Measurements from ENCODE around the gene NLGN4Y.

NLGN4Y gene

DNA sequence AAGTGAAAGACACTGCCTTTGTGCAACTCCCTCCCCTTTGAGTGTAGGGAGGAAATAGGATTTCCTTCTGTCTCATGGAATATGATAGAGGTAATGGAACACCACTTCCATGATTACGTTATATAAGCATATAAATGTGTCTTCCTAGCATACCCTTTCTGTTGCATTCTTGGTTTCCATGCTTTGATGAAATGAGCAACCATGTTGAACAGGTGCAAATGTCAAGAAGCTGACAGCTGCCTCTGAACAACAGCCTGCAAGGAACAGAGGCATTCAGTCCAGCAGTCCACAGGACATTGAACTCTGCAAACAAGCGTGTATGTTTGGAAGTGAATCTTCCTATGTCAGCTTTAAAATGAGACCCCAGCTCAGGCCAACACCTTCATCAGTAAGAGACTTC lies 117.5 kb downstream of the NLGN4Y start:
- H3K27ac ChIP-seq (ENCODE audit: low read depth, low read length) = no peak overlapping the region
- H3K4me1 ChIP-seq (ENCODE audit: control insufficient read depth in 5 of 5, insufficient read depth in 5 of 5, low read length in 5 of 5) = no peaks in the 10 kb centered on the region
- no peaks in the 10 kb centered on the region for H3K27me3 ChIP-seq (ENCODE audit: control insufficient read depth in 5 of 5, insufficient read depth in 4 of 5, low read length in 5 of 5)
- no peaks in the 10 kb centered on the region for H3K36me3 ChIP-seq (ENCODE audit: control insufficient read depth in 5 of 5, insufficient read depth in 5 of 5, low read length in 5 of 5)
- H3K4me3 ChIP-seq (ENCODE audit: low read depth in 1 of 5, low read length in 5 of 5) = no peak overlapping the region
- no peak overlapping the region for H3K9ac ChIP-seq (ENCODE audit: low read length in 5 of 5)
- H3K9me3 ChIP-seq (ENCODE audit: control insufficient read depth in 5 of 5, low read length in 5 of 5) = no peaks in the 10 kb centered on the region

DNA sequence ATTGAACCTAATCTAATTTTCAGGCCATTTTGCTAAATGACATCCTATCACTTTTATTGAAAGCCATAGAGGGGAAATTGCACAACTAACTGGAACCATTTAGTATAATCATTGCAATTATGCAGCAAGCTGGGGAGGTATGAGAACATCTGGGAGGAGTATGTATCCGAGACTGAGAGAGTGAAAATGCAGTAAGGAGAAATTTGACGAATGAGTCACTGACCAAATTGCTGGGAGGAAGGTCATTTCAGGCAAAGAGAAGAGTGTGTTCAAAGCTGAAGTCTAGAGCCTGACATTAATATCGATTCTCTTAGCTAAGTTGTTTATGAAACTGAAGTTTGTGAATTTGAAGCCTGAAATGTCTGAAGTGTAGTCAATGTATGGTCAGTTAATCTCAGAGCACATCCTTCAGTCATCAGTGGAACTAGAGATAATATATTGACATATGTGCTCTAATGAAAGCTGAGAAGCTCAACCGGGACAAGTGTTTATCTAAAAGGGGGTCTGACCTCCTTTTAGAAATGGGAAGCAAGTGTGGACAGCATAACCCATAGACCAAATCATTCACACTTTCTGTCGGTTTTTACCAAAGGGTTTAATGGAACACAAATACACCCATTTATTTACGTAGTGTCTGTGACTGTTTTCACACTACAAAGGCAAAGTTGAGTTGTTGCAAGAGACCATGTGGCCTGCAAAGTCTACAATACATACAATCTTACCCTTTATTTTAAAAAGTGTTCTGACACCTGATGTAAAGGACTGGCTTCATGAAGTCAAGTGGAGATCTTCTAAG lies 120.0 kb downstream of the NLGN4Y start:
- Histone ChIP-seq H3K9me3 (ENCODE audit: control insufficient read depth in 5 of 5, low read length in 5 of 5) (no peaks in the 10 kb centered on the region), H3K4me3 (ENCODE audit: low read depth in 1 of 5, low read length in 5 of 5) (no peak overlapping the region), H3K36me3 (ENCODE audit: control insufficient read depth in 5 of 5, insufficient read depth in 5 of 5, low read length in 5 of 5) (no peaks in the 10 kb centered on the region), H3K27me3 (ENCODE audit: control insufficient read depth in 5 of 5, insufficient read depth in 4 of 5, low read length in 5 of 5) (no peaks in the 10 kb centered on the region), H3K27ac (ENCODE audit: low read depth, low read length) (no peak overlapping the region), H3K9ac (ENCODE audit: low read length in 5 of 5) (no peak overlapping the region), H3K4me1 (ENCODE audit: control insufficient read depth in 5 of 5, insufficient read depth in 5 of 5, low read length in 5 of 5) (no peaks in the 10 kb centered on the region)

DNA sequence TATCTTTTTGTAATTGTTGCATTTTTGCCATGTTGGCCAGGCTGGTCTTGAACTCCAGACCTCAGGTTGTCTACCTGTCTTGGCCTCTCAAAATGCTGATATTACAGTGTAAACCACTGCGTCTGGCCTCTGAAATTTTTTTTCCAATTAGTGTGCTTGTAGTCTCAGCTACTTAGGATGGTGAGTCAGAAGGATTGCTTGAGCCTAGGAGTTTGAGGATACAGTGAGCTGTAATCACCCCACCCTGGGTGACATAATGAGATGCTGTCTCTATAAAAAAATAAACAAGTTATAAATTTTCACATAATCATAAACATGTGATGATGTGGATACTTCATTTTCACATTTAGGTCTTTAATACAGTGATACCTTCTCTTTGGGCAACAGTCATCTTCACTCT lies 154.9 kb downstream of the NLGN4Y start:
- no peaks in the 10 kb centered on the region for H3K27me3 ChIP-seq (ENCODE audit: control insufficient read depth in 5 of 5, insufficient read depth in 4 of 5, low read length in 5 of 5)
- no peaks in the 10 kb centered on the region for H3K4me1 ChIP-seq (ENCODE audit: control insufficient read depth in 5 of 5, insufficient read depth in 5 of 5, low read length in 5 of 5)

DNA sequence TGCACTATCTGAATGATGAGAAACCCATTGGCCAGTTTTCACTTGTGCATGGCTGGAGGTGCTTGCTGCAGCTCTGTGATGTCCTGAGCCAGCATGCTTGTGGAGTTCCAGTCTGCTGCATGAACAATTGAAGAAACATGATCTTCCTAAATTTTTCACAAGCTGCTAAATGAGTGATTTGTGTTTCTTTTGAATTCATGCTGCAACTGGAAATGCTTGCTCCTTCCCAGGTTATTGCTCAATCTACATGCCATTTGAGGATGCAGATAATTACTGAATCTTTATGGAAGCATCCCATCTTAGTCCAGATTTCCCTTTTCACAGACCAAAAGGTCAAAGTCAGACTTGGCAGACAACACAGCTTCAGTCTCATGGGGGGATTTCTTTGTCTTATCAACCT lies 170.2 kb downstream of the NLGN4Y start:
- Histone ChIP-seq H3K36me3 (ENCODE audit: control insufficient read depth in 5 of 5, insufficient read depth in 5 of 5, low read length in 5 of 5) (no peaks in the 10 kb centered on the region), H3K4me1 (ENCODE audit: control insufficient read depth in 5 of 5, insufficient read depth in 5 of 5, low read length in 5 of 5) (no peaks in the 10 kb centered on the region), H3K9ac (ENCODE audit: low read length in 5 of 5) (no peak overlapping the region), H3K9me3 (ENCODE audit: control insufficient read depth in 5 of 5, low read length in 5 of 5) (no peaks in the 10 kb centered on the region), H3K4me3 (ENCODE audit: low read depth in 1 of 5, low read length in 5 of 5) (no peak overlapping the region), H3K27ac (ENCODE audit: low read depth, low read length) (no peak overlapping the region), H3K27me3 (ENCODE audit: control insufficient read depth in 5 of 5, insufficient read depth in 4 of 5, low read length in 5 of 5) (no peaks in the 10 kb centered on the region)

More for the DNA sequence above, 154.9 kb downstream of the NLGN4Y start:
- Histone ChIP-seq H3K4me3 (ENCODE audit: low read depth in 1 of 5, low read length in 5 of 5) (no peak overlapping the region), H3K27ac (ENCODE audit: low read depth, low read length) (no peak overlapping the region), H3K9ac (ENCODE audit: low read length in 5 of 5) (no peak overlapping the region), H3K9me3 (ENCODE audit: control insufficient read depth in 5 of 5, low read length in 5 of 5) (no peaks in the 10 kb centered on the region), H3K36me3 (ENCODE audit: control insufficient read depth in 5 of 5, insufficient read depth in 5 of 5, low read length in 5 of 5) (no peaks in the 10 kb centered on the region)

DNA sequence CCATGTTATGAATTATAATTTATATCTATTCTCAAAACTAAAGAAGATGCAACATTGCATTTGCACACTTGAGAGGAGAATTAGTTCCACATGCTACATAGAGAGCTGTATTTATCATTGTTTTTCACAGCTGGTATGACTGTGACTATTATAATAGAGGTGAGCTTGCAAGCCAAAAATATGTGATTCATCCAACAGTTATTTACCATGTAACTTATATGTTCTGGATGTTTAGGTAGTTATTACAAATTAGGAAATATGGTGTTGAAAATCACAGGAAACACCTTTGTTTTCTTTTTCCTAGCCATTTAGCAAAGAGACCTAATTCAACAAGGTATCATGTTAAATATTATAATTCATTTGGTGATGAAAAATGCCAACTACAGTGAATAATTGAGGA lies 183.8 kb downstream of the NLGN4Y start:
- no peak overlapping the region for H3K9ac ChIP-seq (ENCODE audit: low read length in 5 of 5)
- no peak overlapping the region for H3K27ac ChIP-seq (ENCODE audit: low read depth, low read length)
- no peaks in the 10 kb centered on the region for H3K36me3 ChIP-seq (ENCODE audit: control insufficient read depth in 5 of 5, insufficient read depth in 5 of 5, low read length in 5 of 5)
- no peaks in the 10 kb centered on the region for H3K4me1 ChIP-seq (ENCODE audit: control insufficient read depth in 5 of 5, insufficient read depth in 5 of 5, low read length in 5 of 5)
- no peaks in the 10 kb centered on the region for H3K27me3 ChIP-seq (ENCODE audit: control insufficient read depth in 5 of 5, insufficient read depth in 4 of 5, low read length in 5 of 5)
- H3K4me3 ChIP-seq (ENCODE audit: low read depth in 1 of 5, low read length in 5 of 5) = no peak overlapping the region
- H3K9me3 ChIP-seq (ENCODE audit: control insufficient read depth in 5 of 5, low read length in 5 of 5) = no peaks in the 10 kb centered on the region

DNA sequence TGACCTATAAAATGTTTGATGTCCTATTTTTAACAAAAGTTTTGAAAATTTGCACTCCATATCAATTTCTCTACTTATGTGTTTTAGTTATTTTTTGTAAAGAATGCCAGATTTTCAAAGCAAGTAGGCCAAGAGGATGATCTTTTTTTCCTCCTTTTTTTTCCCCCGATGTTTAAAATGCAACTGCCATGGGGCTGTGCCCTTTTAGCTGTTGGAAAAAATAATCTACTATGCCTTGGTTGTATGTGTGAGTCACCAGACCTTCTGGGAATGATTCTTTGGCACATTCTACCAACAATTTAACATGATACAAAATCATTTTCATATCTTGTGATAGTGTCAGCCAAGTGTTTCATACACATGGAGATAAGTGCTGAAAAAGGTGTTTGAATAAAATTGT lies 217.3 kb downstream of the NLGN4Y start:
- no peaks in the 10 kb centered on the region for H3K4me1 ChIP-seq (ENCODE audit: control insufficient read depth in 5 of 5, insufficient read depth in 5 of 5, low read length in 5 of 5)
- no peaks in the 10 kb centered on the region for H3K9me3 ChIP-seq (ENCODE audit: control insufficient read depth in 5 of 5, low read length in 5 of 5)
- H3K9ac ChIP-seq (ENCODE audit: low read length in 5 of 5) = no peak overlapping the region
- no peak overlapping the region for H3K4me3 ChIP-seq (ENCODE audit: low read depth in 1 of 5, low read length in 5 of 5)
- H3K27me3 ChIP-seq (ENCODE audit: control insufficient read depth in 5 of 5, insufficient read depth in 4 of 5, low read length in 5 of 5) = no peaks in the 10 kb centered on the region
- H3K27ac ChIP-seq (ENCODE audit: low read depth, low read length) = no peak overlapping the region
- H3K36me3 ChIP-seq (ENCODE audit: control insufficient read depth in 5 of 5, insufficient read depth in 5 of 5, low read length in 5 of 5) = no peaks in the 10 kb centered on the region

DNA sequence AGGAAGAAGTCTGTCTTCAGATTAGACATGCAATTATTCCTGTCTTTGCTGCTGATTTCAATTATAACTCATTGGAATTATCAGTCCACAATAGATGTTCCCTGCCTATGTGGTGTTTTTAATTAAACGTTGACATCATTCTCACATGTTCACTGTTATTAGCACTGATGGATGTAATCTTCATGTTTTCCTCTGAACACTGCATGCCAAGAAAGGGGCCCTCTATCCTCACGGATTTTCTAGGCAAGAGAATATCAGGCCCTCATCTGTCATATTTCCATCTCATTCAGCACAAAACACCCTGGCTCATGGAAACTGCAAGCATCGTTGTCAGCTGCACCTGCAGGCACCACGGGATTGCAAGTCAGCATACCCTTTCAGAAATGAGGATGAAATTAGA lies 224.0 kb downstream of the NLGN4Y start:
- Histone ChIP-seq H3K9ac (ENCODE audit: low read length in 5 of 5) (no peak overlapping the region), H3K9me3 (ENCODE audit: control insufficient read depth in 5 of 5, low read length in 5 of 5) (no peaks in the 10 kb centered on the region), H3K36me3 (ENCODE audit: control insufficient read depth in 5 of 5, insufficient read depth in 5 of 5, low read length in 5 of 5) (no peaks in the 10 kb centered on the region), H3K27me3 (ENCODE audit: control insufficient read depth in 5 of 5, insufficient read depth in 4 of 5, low read length in 5 of 5) (no peaks in the 10 kb centered on the region), H3K4me1 (ENCODE audit: control insufficient read depth in 5 of 5, insufficient read depth in 5 of 5, low read length in 5 of 5) (no peaks in the 10 kb centered on the region), H3K4me3 (ENCODE audit: low read depth in 1 of 5, low read length in 5 of 5) (no peak overlapping the region), H3K27ac (ENCODE audit: low read depth, low read length) (no peak overlapping the region)

DNA sequence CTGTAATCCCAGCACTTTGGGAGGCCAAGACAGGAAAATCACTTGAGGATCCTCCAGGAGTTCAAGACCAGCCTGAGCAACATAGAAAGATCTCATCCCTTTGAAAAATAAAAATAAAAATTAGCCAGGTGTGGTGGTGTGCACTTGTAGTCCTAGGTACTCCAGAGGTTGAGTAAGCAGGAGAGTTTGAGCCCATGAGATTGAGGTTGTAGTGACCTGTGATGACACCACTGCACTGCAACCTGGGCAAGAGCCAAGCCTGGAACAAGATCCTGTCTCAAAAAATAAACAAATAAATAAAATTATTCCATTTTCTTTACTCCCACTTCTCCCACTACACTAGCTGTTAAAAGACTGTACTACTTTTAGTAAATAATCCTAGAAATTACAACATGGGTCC lies 231.2 kb downstream of the NLGN4Y start:
- no peak overlapping the region for H3K27ac ChIP-seq (ENCODE audit: low read depth, low read length)
- H3K9me3 ChIP-seq (ENCODE audit: control insufficient read depth in 5 of 5, low read length in 5 of 5) = no peaks in the 10 kb centered on the region
- no peaks in the 10 kb centered on the region for H3K36me3 ChIP-seq (ENCODE audit: control insufficient read depth in 5 of 5, insufficient read depth in 5 of 5, low read length in 5 of 5)
- H3K4me3 ChIP-seq (ENCODE audit: low read depth in 1 of 5, low read length in 5 of 5) = no peak overlapping the region
- no peak overlapping the region for H3K9ac ChIP-seq (ENCODE audit: low read length in 5 of 5)
- H3K27me3 ChIP-seq (ENCODE audit: control insufficient read depth in 5 of 5, insufficient read depth in 4 of 5, low read length in 5 of 5) = no peaks in the 10 kb centered on the region
- no peaks in the 10 kb centered on the region for H3K4me1 ChIP-seq (ENCODE audit: control insufficient read depth in 5 of 5, insufficient read depth in 5 of 5, low read length in 5 of 5)

DNA sequence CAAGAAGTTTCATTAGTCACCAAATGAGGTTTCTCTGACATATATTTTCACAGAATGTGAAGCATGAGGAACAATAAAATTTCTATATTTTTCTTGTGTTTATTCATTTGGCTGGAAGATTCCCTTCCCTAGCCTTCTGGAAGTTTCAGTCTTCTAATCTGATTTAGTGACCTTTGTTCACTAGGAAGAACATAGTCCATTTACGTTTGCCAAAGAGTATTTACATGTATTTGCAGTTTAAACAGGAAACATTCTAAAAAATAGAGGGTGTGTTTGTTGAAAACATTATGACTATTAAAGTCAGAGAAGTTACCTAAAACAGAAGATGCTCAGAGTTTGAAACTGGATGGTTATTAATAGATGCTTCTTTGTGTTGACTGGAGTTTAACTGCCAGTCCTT lies 238.6 kb downstream of the NLGN4Y start:
- Histone ChIP-seq H3K9me3 (ENCODE audit: control insufficient read depth in 5 of 5, low read length in 5 of 5) (no peaks in the 10 kb centered on the region), H3K27me3 (ENCODE audit: control insufficient read depth in 5 of 5, insufficient read depth in 4 of 5, low read length in 5 of 5) (no peaks in the 10 kb centered on the region), H3K4me3 (ENCODE audit: low read depth in 1 of 5, low read length in 5 of 5) (no peak overlapping the region), H3K27ac (ENCODE audit: low read depth, low read length) (no peak overlapping the region), H3K4me1 (ENCODE audit: control insufficient read depth in 5 of 5, insufficient read depth in 5 of 5, low read length in 5 of 5) (no peaks in the 10 kb centered on the region), H3K9ac (ENCODE audit: low read length in 5 of 5) (no peak overlapping the region), H3K36me3 (ENCODE audit: control insufficient read depth in 5 of 5, insufficient read depth in 5 of 5, low read length in 5 of 5) (no peaks in the 10 kb centered on the region)

DNA sequence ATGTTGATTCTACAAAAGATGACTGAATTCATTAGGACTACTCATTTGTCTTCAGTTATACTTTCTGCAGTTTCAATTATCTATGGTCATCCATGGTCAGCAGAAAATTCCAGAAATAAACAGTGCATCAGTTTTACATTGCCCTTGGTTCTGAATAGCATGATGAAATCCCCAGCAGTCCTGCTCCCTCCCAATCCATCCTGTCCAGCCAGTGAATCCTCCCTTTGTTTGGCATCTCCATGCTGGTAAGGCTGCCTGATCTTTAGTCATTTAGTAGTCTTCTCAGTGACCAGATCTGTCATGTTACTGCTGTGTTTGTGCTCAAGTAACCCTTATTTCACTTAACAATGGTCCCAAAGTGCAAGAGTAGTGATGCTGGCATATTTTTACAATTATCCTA lies 239.3 kb downstream of the NLGN4Y start:
- H3K4me3 ChIP-seq (ENCODE audit: low read depth in 1 of 5, low read length in 5 of 5) = no peak overlapping the region
- H3K27ac ChIP-seq (ENCODE audit: low read depth, low read length) = no peak overlapping the region
- no peaks in the 10 kb centered on the region for H3K9me3 ChIP-seq (ENCODE audit: control insufficient read depth in 5 of 5, low read length in 5 of 5)
- H3K36me3 ChIP-seq (ENCODE audit: control insufficient read depth in 5 of 5, insufficient read depth in 5 of 5, low read length in 5 of 5) = no peaks in the 10 kb centered on the region
- H3K27me3 ChIP-seq (ENCODE audit: control insufficient read depth in 5 of 5, insufficient read depth in 4 of 5, low read length in 5 of 5) = no peaks in the 10 kb centered on the region
- no peak overlapping the region for H3K9ac ChIP-seq (ENCODE audit: low read length in 5 of 5)
- no peaks in the 10 kb centered on the region for H3K4me1 ChIP-seq (ENCODE audit: control insufficient read depth in 5 of 5, insufficient read depth in 5 of 5, low read length in 5 of 5)

Measured in subcutaneous abdominal adipose tissue (tissue), 5 donors.